Caco-2 (cell line): ENCODE results near the gene HOXB2. TPM values are rescaled to one million over a fixed set of nuclear protein-coding genes. Genes with fewer than 3 reads are reported as not detected.

Source experiments
- BruUV-seq: library from RNA; stranded (reverse); fragments of 400-500 nt; replicated peaks from 2 replicates; lab custom pipeline; 2021; lab: Mats Ljungman, UMichigan
- CTCF ChIA-PET: fragments of 300-600 bp; sonication (Branson Sonifier 250); formaldehyde crosslinking; loops from one replicate; lab custom pipeline; 2022; ENCODE audit warnings: antibody characterized with exemption; lab: Charles Lee
- POLR2A ChIA-PET: fragments of 300-600 bp; sonication (Branson Sonifier 250); formaldehyde crosslinking; loops from one replicate; lab custom pipeline; 2022; ENCODE audit warnings: antibody characterized with exemption; lab: Charles Lee
- DNase-seq, 2 experiments: peaks; one replicate each; pipeline versions ENCODE4 v3.0.0 to v3.0.0-alpha.2; 2020 to 2022
- H3K27me3 ChIP-seq: replicated peaks from 2 replicates; pipeline ENCODE4 v1.6.0; 2011; ENCODE audit warnings: low read length; ENCODE audit not compliant: control insufficient read depth, insufficient read depth
- H3K36me3 ChIP-seq: 2 replicates; pipeline ENCODE4 v1.5.1; 2011; ENCODE audit warnings: low read length; ENCODE audit not compliant: control insufficient read depth, insufficient read depth
- H3K4me1 ChIP-seq: fragments of 250-450 bp; sonication (Bioruptor Pico); 2 replicates; pipeline ENCODE4 v1.5.1; 2020; ENCODE audit warnings: mild to moderate bottlenecking
- H3K4me3 ChIP-seq: 2 replicates; pipeline ENCODE4 v1.5.1; 2011; ENCODE audit warnings: low read depth, mild to moderate bottlenecking, control low read depth, low read length
- H3K9me3 ChIP-seq: fragments of 250-450 bp; sonication (Bioruptor Pico); 2 replicates; pipeline ENCODE4 v1.5.1; 2020; ENCODE audit warnings: mild to moderate bottlenecking, moderate library complexity
- H3K27ac Mint-ChIP-seq: one replicate; pipeline ENCODE4 v1.8.0; 2022; ENCODE audit warnings: mixed read lengths; ENCODE audit not compliant: unreplicated experiment
- H3K27me3 Mint-ChIP-seq: one replicate; pipeline ENCODE4 v1.8.0; 2022; ENCODE audit warnings: mixed read lengths; ENCODE audit not compliant: insufficient read depth, unreplicated experiment
- H3K36me3 Mint-ChIP-seq: one replicate; pipeline ENCODE4 v1.8.0; 2022; ENCODE audit warnings: mild to moderate bottlenecking, mixed read lengths; ENCODE audit not compliant: insufficient read depth, unreplicated experiment
- H3K4me1 Mint-ChIP-seq: one replicate; pipeline ENCODE4 v1.8.0; 2022; ENCODE audit warnings: low read depth, mixed read lengths; ENCODE audit not compliant: unreplicated experiment
- H3K4me3 Mint-ChIP-seq: one replicate; pipeline ENCODE4 v1.8.0; 2022; ENCODE audit warnings: mild to moderate bottlenecking, moderate library complexity, mixed read lengths; ENCODE audit not compliant: unreplicated experiment
- H3K9me3 Mint-ChIP-seq: one replicate; pipeline ENCODE4 v1.8.0; 2022; ENCODE audit warnings: mixed read lengths; ENCODE audit not compliant: unreplicated experiment
- CTCF ChIP-seq, 2 experiments: fragments of 200-600 bp in 1 of 2; IDR thresholded peaks; 1 replicate in 1 of 2; 2 replicates in 1 of 2; pipeline versions ENCODE4 v1.5.1 to v1.8.0; 2011 to 2022; ENCODE audit warnings: antibody characterized with exemption in 1 of 2, control low read depth in 1 of 2, inconsistent platforms in 1 of 2, low read depth in 1 of 2, low read length in 1 of 2, mild to moderate bottlenecking in 1 of 2, moderate library complexity in 1 of 2; ENCODE audit not compliant: insufficient read depth in 1 of 2, severe bottlenecking in 1 of 2, unreplicated experiment in 1 of 2
- intact Hi-C: fragments of 100-400 bp; cut with micrococcal nuclease; formaldehyde crosslinking; loops from one replicate; pipeline ENCODE4 v1.10.0; 2022; ENCODE audit not compliant: unreplicated experiment
- total RNA-seq: library from RNA; stranded (reverse); gene quantifications from 2 replicates; pipeline ENCODE4 v1.2.3, GENCODE V29; 2022

HOXB2 gene
- total RNA-seq, 1 experiment from 2014 or later, result 1.1 TPM

GRCh38 chr17:48569674-48570324, 24.9 kb upstream of the HOXB2 start:
- H3K4me1 Mint-ChIP-seq, result no peaks in the 10 kb centered on the region
- intact Hi-C loops, result no loop called here
- no peak for DNase-seq
- Histone ChIP-seq H3K4me3 (no peak overlapping the region), H3K4me1 (peaks cover 17% of the 10 kb centered on the region), H3K36me3 (no peaks in the 10 kb centered on the region), H3K27me3 (no peaks in the 10 kb centered on the region), H3K9me3 (no peaks in the 10 kb centered on the region)
- H3K36me3 Mint-ChIP-seq, result no peaks in the 10 kb centered on the region
- no TSS peak for BruUV-seq
- POLR2A ChIA-PET, result no interaction called here
- no peak overlapping the region for H3K4me3 Mint-ChIP-seq
- no peaks in the 10 kb centered on the region for H3K9me3 Mint-ChIP-seq
- H3K27ac Mint-ChIP-seq, result no peak overlapping the region
- CTCF ChIA-PET, result interaction anchor here (0.8 kb wide), 2 partner anchors 43 to 69 kb away, joined by 3 to 4 read pairs; no protein-coding TSS in a partner anchor
- no peak for TF ChIP-seq CTCF (IDR thresholded peaks at IDR 0.05; ENCODE audit: insufficient read depth in 1 of 2, low read depth in 1 of 2, low read length in 1 of 2, severe bottlenecking in 1 of 2, unreplicated experiment in 1 of 2)
- no peaks in the 10 kb centered on the region for H3K27me3 Mint-ChIP-seq

GRCh38 chr17:48569240-48569582, 24.3 kb upstream of the HOXB2 start:
- H3K27me3 ChIP-seq, result no peaks in the 10 kb centered on the region
- TF ChIP-seq CTCF (IDR thresholded peaks at IDR 0.05; ENCODE audit: insufficient read depth in 1 of 2, low read depth in 1 of 2, low read length in 1 of 2, severe bottlenecking in 1 of 2, unreplicated experiment in 1 of 2), result no peak
- H3K4me3 ChIP-seq, result no peak overlapping the region
- H3K36me3 ChIP-seq, result no peaks in the 10 kb centered on the region
- intact Hi-C loops, result no loop called here
- H3K9me3 ChIP-seq, result no peaks in the 10 kb centered on the region
- CTCF ChIA-PET, result no interaction called here
- H3K4me3 Mint-ChIP-seq, result no peak overlapping the region
- no peak for DNase-seq
- no TSS peak for BruUV-seq
- no peaks in the 10 kb centered on the region for H3K9me3 Mint-ChIP-seq
- H3K4me1 ChIP-seq, result peaks cover 17% of the 10 kb centered on the region
- H3K27ac Mint-ChIP-seq, result no peak overlapping the region
- POLR2A ChIA-PET, result no interaction called here
- H3K27me3 Mint-ChIP-seq, result no peaks in the 10 kb centered on the region
- no peaks in the 10 kb centered on the region for H3K4me1 Mint-ChIP-seq
- no peaks in the 10 kb centered on the region for H3K36me3 Mint-ChIP-seq

GRCh38 chr17:48568499-48569239, 23.8 kb upstream of the HOXB2 start:
- H3K4me3 ChIP-seq, result no peak overlapping the region
- no peaks in the 10 kb centered on the region for H3K36me3 ChIP-seq
- Mint-ChIP-seq H3K27me3 (no peaks in the 10 kb centered on the region), H3K36me3 (no peaks in the 10 kb centered on the region), H3K4me3 (no peak overlapping the region), H3K4me1 (no peaks in the 10 kb centered on the region), H3K9me3 (no peaks in the 10 kb centered on the region), H3K27ac (no peak overlapping the region)
- no peak for TF ChIP-seq CTCF (IDR thresholded peaks at IDR 0.05; ENCODE audit: insufficient read depth in 1 of 2, low read depth in 1 of 2, low read length in 1 of 2, severe bottlenecking in 1 of 2, unreplicated experiment in 1 of 2)
- no peaks in the 10 kb centered on the region for H3K27me3 ChIP-seq
- no peaks in the 10 kb centered on the region for H3K9me3 ChIP-seq
- intact Hi-C loops, result no loop called here
- CTCF ChIA-PET, result no interaction called here
- no peak for DNase-seq
- peaks cover 17% of the 10 kb centered on the region for H3K4me1 ChIP-seq
- BruUV-seq, result no TSS peak
- POLR2A ChIA-PET, result no interaction called here
